HepG2 (cell line): ENCODE measurements around the gene NOTCH2. TPM values are rescaled to one million over a fixed set of nuclear protein-coding genes. Genes with fewer than 3 reads are reported as not detected.
"Not testable (repeated sequence)": the region's sequence is repeated elsewhere in the genome, so short reads cannot be mapped to it uniquely, and the experiment has no call there.

Source experiments
- ATAC-seq: fragments of 200-7000 bp; cut with Tn5 transposase; 3 replicates; pipeline ENCODE4 v1.9.1; 2020; ENCODE audit warnings: mild to moderate bottlenecking, moderate library complexity
- Bru-seq: library from RNA; stranded (reverse); fragments of 400-500 nt; gene quantifications from one replicate; lab custom pipeline; 2021; lab: Mats Ljungman, UMichigan
- BruChase-seq, 2 experiments: library from RNA; stranded (reverse); fragments of 400-500 nt; gene quantifications; one replicate each; lab custom pipeline; 2021; lab: Mats Ljungman, UMichigan
- BruUV-seq: library from RNA; stranded (reverse); fragments of 400-500 nt; replicated peaks from 2 replicates; lab custom pipeline; 2021; lab: Mats Ljungman, UMichigan
- CTCF ChIA-PET: fragments of 300-600 bp; formaldehyde crosslinking; extraction: SDS; loops from one replicate; lab custom pipeline; 2021; ENCODE audit warnings: low total read pairs, inconsistent platforms, low intra/inter-chr PET ratio; lab: Yijun Ruan, JAX
- POLR2A ChIA-PET: fragments of 350-600 bp; sonication (Branson Sonifier 250); formaldehyde crosslinking; loops from one replicate; lab custom pipeline; 2020; ENCODE audit warnings: antibody characterized with exemption, inconsistent platforms; lab: Yijun Ruan, JAX
- DNase-seq: peaks from one replicate; pipeline ENCODE4 v3.0.0-alpha.2; 2015; ENCODE audit warnings: low spot score
- FAIRE-seq: peaks from 3 replicates; lab custom pipeline; 2011; peaks lifted over from hg19 to GRCh38; lab: Jason Lieb, UNC
- H2AFZ ChIP-seq: one replicate; pipeline ENCODE4 v1.6.1; 2011; ENCODE audit warnings: low read length, inconsistent platforms
- H3K27ac ChIP-seq: fragments of 300-600 bp; 3 replicates; pipeline ENCODE4 v1.8.0; 2011; ENCODE audit warnings: mixed run types, mild to moderate bottlenecking, mixed read lengths, low read length, inconsistent platforms; ENCODE audit not compliant: insufficient read depth; ENCODE audit errors: extremely low read length
- H3K27me3 ChIP-seq, 2 experiments: fragments of 200-600 bp in 1 of 2; 2 replicates in 1 of 2; 3 replicates in 1 of 2; pipeline versions ENCODE4 v1.6.0 to v1.8.0; 2011; ENCODE audit warnings: low read length in 2 of 2, mild to moderate bottlenecking in 2 of 2, moderate library complexity in 2 of 2, inconsistent platforms in 1 of 2; ENCODE audit not compliant: insufficient read depth in 2 of 2, control insufficient read depth in 1 of 2
- H3K36me3 ChIP-seq, 2 experiments: fragments of 200-600 bp in 1 of 2; replicated peaks in 1 of 2; 2 replicates in 1 of 2; 3 replicates in 1 of 2; pipeline versions ENCODE4 v1.5.1 to v1.8.0; 2011; ENCODE audit warnings: low read length in 2 of 2, inconsistent platforms in 1 of 2; ENCODE audit not compliant: insufficient read depth in 2 of 2, control insufficient read depth in 1 of 2
- H3K4me1 ChIP-seq: 2 replicates; pipeline ENCODE4 v1.5.1; 2012; ENCODE audit warnings: low read length, inconsistent platforms; ENCODE audit not compliant: insufficient read depth
- H3K4me2 ChIP-seq: 2 replicates; pipeline ENCODE4 v1.6.0; 2011; ENCODE audit warnings: low read depth, low read length, inconsistent platforms
- H3K4me3 ChIP-seq, 3 experiments: fragments of 200-600 bp in 1 of 3; sonication (generic), shearing (Covaris generic) in 1 of 3; replicated peaks in 1 of 3; 2 replicates each; pipeline ENCODE4 v1.5.1; 2011 to 2016; ENCODE audit warnings: low read length in 3 of 3, inconsistent platforms in 2 of 3, low read depth in 2 of 3, mild to moderate bottlenecking in 2 of 3, control low read depth in 1 of 3, mixed read lengths in 1 of 3; ENCODE audit not compliant: insufficient read depth in 1 of 3
- H3K79me2 ChIP-seq: one replicate; pipeline ENCODE4 v1.6.1; 2011; ENCODE audit warnings: low read length, inconsistent platforms; ENCODE audit not compliant: insufficient read depth
- H3K9ac ChIP-seq: 2 replicates; pipeline ENCODE4 v1.6.0; 2011; ENCODE audit warnings: mild to moderate bottlenecking, low read depth, low read length, inconsistent platforms; ENCODE audit not compliant: insufficient read depth
- H3K9me3 ChIP-seq: 2 replicates; pipeline ENCODE4 v1.5.1; 2012; ENCODE audit warnings: mild to moderate bottlenecking, low read length
- H4K20me1 ChIP-seq: 2 replicates; pipeline ENCODE4 v1.6.0; 2011; ENCODE audit warnings: inconsistent platforms, mild to moderate bottlenecking, low read length, moderate library complexity; ENCODE audit not compliant: insufficient read depth
- ZNF777 ChIP-seq: sonication (generic); formaldehyde crosslinking; IDR thresholded peaks from 2 replicates; pipeline ENCODE4 v1.4.0; 2020; ENCODE audit warnings: missing genetic modification reagents
- WGBS: methylation state at CpG from one replicate; pipeline ENCODE4 v1.1.6; 2017; ENCODE audit warnings: low lambda C conversion rate; 5-methylcytosine and 5-hydroxymethylcytosine counted together
- in situ Hi-C: cut with HindIII; loops from 2 replicates; pipeline ENCODE4 v1.10.0; 2017; ENCODE audit warnings: low pct_unique_long_range_greater_than_20kb; ENCODE audit not compliant: extremely low pct_ligation_motif_present
- intact Hi-C: fragments of 100-400 bp; cut with micrococcal nuclease; formaldehyde crosslinking; loops from one replicate; pipeline ENCODE4 v1.10.0; 2022; ENCODE audit not compliant: unreplicated experiment
- long read RNA-seq, 2 experiments: library from RNA in 1 of 2; library from polyadenylated mRNA in 1 of 2; stranded (forward) in 1 of 2; unstranded in 1 of 2; transcript quantifications; one replicate each; pipeline ENCODE4 v2.0.0, GENCODE V29; 2019 to 2022
- polyA minus RNA-seq, 3 experiments: library from RNA; depleted of rRNA, polyadenylated mRNA; stranded (reverse); fragments of >200 nt; gene quantifications; 2 replicates each; pipeline ENCODE4 v1.2.3, GENCODE V29; 2011; ENCODE audit warnings: low replicate concordance in 1 of 3
- polyA plus RNA-seq, 8 experiments: library from polyadenylated mRNA; depleted of rRNA in 3 of 8; stranded (reverse) in 7 of 8; unstranded in 1 of 8; fragments of >200 nt; fragmentation: Illumina TruSeq in 4 of 8; extraction: Trizol in 4 of 8; gene quantifications; 2 replicates each; pipeline versions ENCODE4 v1.2.1 to v1.2.3, GENCODE V29; 2011 to 2016; ENCODE audit warnings: low read depth in 4 of 8, missing spikeins in 1 of 8, mixed read lengths in 1 of 8; ENCODE audit not compliant: insufficient read depth in 1 of 8
- total RNA-seq, 5 experiments: library from RNA; depleted of rRNA; stranded (reverse); fragments of >200 nt; fragmentation: Illumina TruSeq; extraction: Trizol; gene quantifications; 2 replicates each; pipeline ENCODE4 v1.2.3, GENCODE V29; 2016; ENCODE audit warnings: low read depth in 1 of 5
- TF ChIP-seq, protein P1 (sequence below): sonication (generic); formaldehyde crosslinking; IDR thresholded peaks from 2 replicates; pipeline ENCODE4 v1.5.1; 2020; ENCODE audit warnings: mild to moderate bottlenecking, missing genetic modification reagents, moderate library complexity

Gene NOTCH2
- total RNA-seq (2016; rRNA removed; fragmentation: Illumina TruSeq; extraction: Trizol) (6.2 and 11.4 TPM in 2 replicates), polyA plus RNA-seq (2011; rRNA removed) (4.0 and 4.3 TPM in 2 replicates), polyA minus RNA-seq (2011; rRNA and poly(A)+ RNA removed; ENCODE audit: low replicate concordance) (49.6 and 185 TPM in 2 replicates), Bru-seq, nascent RNA (percentile 60 among the genes with signal in this experiment), BruChase-seq, experiment 1, labeled RNA remaining after a 6-hour chase (percentile 65 among the genes with signal in this experiment), BruChase-seq, experiment 2, labeled RNA remaining after a 2-hour chase (percentile 55 among the genes with signal in this experiment)
- 1.3 and 1.4 TPM in 2 replicates for total RNA-seq (2016; cell fraction: cytosol; rRNA removed; fragmentation: Illumina TruSeq; extraction: Trizol; ENCODE audit: low read depth)
- total RNA-seq (2016; cell fraction: insoluble cytoplasmic fraction; rRNA removed; fragmentation: Illumina TruSeq; extraction: Trizol), result 6.0 and 11.7 TPM in 2 replicates
- 2.4 and 2.7 TPM in 2 replicates for total RNA-seq (2016; cell fraction: membrane; rRNA removed; fragmentation: Illumina TruSeq; extraction: Trizol)
- 23.4 and 25.9 TPM in 2 replicates for total RNA-seq (2016; cell fraction: nucleus; rRNA removed; fragmentation: Illumina TruSeq; extraction: Trizol)
- 3.3 and 4.3 TPM in 2 replicates for polyA plus RNA-seq (2011; cell fraction: cytosol; rRNA removed)
- 7.4 and 8.6 TPM in 2 replicates for polyA plus RNA-seq (2011; cell fraction: nucleus; rRNA removed)
- 7.4 and 8.2 TPM in 2 replicates for polyA plus RNA-seq (2012)
- polyA plus RNA-seq (2016; cell fraction: cytosol; fragmentation: Illumina TruSeq; extraction: Trizol; ENCODE audit: low read depth), result 0.29 and 0.33 TPM in 2 replicates
- 2.3 and 2.4 TPM in 2 replicates for polyA plus RNA-seq (2016; cell fraction: insoluble cytoplasmic fraction; fragmentation: Illumina TruSeq; extraction: Trizol; ENCODE audit: low read depth)
- 0.41 and 0.55 TPM in 2 replicates for polyA plus RNA-seq (2016; cell fraction: membrane; fragmentation: Illumina TruSeq; extraction: Trizol; ENCODE audit: low read depth)
- 10.2 and 10.5 TPM in 2 replicates for polyA plus RNA-seq (2016; cell fraction: nucleus; fragmentation: Illumina TruSeq; extraction: Trizol; ENCODE audit: insufficient read depth, low read depth)
- polyA minus RNA-seq (2011; cell fraction: cytosol; rRNA and poly(A)+ RNA removed), result 11.3 and 17.0 TPM in 2 replicates
- 26.5 and 34.7 TPM in 2 replicates for polyA minus RNA-seq (2011; cell fraction: nucleus; rRNA and poly(A)+ RNA removed)
- long read RNA-seq, experiment 1, partial matches to known transcripts, result 1 of 2 reads
- long read RNA-seq, experiment 1, other reads (novel, unspliced or antisense), result 1 of 2 reads
- long read RNA-seq, experiment 2, partial matches to known transcripts, result 1 of 24 reads
- long read RNA-seq, experiment 2, other reads (novel, unspliced or antisense), result 23 of 24 reads

DNA sequence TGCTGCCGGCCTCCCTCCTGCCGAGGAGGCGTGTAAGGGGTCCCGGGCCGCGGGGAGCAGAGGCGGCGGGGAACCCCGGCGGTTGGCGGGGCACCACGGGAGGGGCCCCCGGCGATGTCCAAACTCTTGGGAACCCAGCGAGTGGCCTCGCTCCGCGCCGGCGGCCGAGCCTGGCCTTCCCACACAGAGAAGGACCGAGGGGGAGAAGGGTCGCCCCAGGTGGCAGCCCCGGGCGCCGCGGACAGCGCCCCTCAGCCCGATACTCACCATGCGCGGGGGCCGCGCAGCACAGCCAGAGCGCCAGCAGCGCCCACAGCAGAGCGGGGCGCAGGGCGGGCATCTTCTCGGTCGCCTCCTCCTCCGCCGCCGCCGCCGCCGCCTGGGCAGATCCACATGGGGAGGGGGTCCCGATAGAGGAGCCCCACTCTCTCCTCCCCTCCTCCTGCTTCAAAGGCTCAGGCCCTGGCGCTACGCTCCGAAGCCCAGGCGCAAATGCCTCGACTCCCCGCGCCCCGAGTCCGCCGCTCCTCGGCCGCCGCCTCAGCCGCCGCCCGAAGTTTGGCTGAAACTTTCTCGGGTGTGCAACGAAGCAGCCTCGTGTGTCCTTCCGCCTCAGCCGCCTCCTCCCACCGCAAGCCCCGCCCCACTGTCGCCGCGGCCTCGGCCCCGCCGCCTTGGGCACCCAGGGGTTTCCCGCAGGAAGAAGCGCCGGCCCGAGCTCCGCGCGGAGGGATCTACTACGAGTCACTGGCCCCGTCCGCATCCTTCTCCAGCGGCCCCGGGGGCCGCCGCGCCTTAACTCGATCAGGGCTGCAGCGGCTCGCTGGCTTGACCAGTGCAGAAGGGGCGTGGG is at the start of gene NOTCH2:
NOTCH2 (minus strand) TSS at position 596 of the 853 bp plus-strand sequence; CDS start at position 340, 256 bp downstream.
- Histone ChIP-seq H3K9ac (peak within 1 kb of the TSS; percentile 29; the same call in 1 of the 2 replicates), H3K4me3 (peak within 1 kb of the TSS; percentile 21 to 55 (median 40); a peak in 4 of 6 replicates)
- H3K79me2 ChIP-seq, DNase-seq, POLR2A ChIA-PET, FAIRE-seq, H3K27me3 ChIP-seq, H3K27ac ChIP-seq, intact Hi-C loops, H2AFZ ChIP-seq, H3K4me1 ChIP-seq, H3K36me3 ChIP-seq, CTCF ChIA-PET, BruUV-seq, H3K4me2 ChIP-seq, H4K20me1 ChIP-seq, H3K9me3 ChIP-seq, in situ Hi-C loops: not testable (repeated sequence)
- TF ChIP-seq, protein P1, sequence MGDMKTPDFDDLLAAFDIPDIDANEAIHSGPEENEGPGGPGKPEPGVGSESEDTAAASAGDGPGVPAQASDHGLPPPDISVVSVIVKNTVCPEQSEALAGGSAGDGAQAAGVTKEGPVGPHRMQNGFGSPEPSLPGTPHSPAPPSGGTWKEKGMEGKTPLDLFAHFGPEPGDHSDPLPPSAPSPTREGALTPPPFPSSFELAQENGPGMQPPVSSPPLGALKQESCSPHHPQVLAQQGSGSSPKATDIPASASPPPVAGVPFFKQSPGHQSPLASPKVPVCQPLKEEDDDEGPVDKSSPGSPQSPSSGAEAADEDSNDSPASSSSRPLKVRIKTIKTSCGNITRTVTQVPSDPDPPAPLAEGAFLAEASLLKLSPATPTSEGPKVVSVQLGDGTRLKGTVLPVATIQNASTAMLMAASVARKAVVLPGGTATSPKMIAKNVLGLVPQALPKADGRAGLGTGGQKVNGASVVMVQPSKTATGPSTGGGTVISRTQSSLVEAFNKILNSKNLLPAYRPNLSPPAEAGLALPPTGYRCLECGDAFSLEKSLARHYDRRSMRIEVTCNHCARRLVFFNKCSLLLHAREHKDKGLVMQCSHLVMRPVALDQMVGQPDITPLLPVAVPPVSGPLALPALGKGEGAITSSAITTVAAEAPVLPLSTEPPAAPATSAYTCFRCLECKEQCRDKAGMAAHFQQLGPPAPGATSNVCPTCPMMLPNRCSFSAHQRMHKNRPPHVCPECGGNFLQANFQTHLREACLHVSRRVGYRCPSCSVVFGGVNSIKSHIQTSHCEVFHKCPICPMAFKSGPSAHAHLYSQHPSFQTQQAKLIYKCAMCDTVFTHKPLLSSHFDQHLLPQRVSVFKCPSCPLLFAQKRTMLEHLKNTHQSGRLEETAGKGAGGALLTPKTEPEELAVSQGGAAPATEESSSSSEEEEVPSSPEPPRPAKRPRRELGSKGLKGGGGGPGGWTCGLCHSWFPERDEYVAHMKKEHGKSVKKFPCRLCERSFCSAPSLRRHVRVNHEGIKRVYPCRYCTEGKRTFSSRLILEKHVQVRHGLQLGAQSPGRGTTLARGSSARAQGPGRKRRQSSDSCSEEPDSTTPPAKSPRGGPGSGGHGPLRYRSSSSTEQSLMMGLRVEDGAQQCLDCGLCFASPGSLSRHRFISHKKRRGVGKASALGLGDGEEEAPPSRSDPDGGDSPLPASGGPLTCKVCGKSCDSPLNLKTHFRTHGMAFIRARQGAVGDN (CRISPR knock-in tag), result peak; percentile 19; the same call in 1 of the 2 replicates
- TF ChIP-seq ZNF777 (CRISPR knock-in tag), result 0 out of 2 replicates have a peak, but pooled peaks have one; percentile 12
- WGBS, result no CpG with 5 or more reads among the region's 95 CpGs
- peak; percentile 95 for ATAC-seq

DNA sequence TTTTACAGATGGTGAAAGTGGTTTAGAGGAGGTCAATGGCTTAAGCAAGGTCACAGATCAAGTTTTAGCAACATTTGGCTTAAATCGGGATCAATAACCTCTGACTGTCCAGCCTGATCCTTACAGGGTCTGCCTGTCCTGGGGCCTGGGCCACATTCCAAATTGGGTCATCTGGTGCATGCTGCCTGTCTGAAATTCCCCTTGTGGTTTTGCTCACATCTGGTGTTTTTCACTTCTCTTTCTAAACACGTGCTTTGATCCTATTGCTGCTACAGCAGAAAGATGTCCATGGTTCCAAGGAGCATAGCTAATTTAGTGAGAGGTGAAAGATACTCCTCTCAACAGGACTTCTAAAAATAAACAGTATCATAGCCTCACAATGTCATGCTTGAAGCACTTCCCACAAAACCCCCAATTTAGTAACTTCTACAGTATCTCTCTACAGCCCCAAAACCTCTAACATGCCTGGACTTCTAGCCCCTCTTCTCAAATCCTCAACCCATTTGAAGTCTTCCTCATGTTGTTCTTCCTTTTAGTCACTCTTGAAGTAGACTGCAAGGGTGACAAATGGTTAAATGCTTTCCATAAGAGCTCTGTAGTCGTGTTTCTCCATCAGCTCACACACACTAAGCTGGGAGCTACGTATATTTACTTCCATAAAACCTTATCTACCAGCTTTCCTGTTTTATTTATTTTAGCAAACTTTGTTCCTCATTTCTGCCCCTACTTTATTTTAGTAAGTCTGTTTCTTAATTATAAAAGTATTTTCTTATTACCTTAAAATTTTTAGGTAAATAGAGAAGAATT is 48.1 kb upstream of the NOTCH2 start:
- H3K4me2 ChIP-seq, H3K4me1 ChIP-seq, H2AFZ ChIP-seq, CTCF ChIA-PET, BruUV-seq, H3K79me2 ChIP-seq, in situ Hi-C loops, H3K27me3 ChIP-seq, H4K20me1 ChIP-seq, H3K9me3 ChIP-seq, H3K9ac ChIP-seq, DNase-seq, POLR2A ChIA-PET, intact Hi-C loops, FAIRE-seq, H3K27ac ChIP-seq, ATAC-seq, H3K36me3 ChIP-seq, H3K4me3 ChIP-seq: not testable (repeated sequence)
- 3% methylated on average over 2 of the region's 4 CpGs for WGBS
